GM06990 (cell line): Measurements from ENCODE around the gene MCU.
"Not testable (repeated sequence)": the region's sequence is repeated elsewhere in the genome, so short reads cannot be mapped to it uniquely, and the experiment has no call there.

ENCODE experiments used
- DNase-seq: peaks from one replicate; pipeline ENCODE4 v3.0.0-alpha.2; 2011; ENCODE audit not compliant: insufficient read length; ENCODE audit errors: extremely low read depth
- H3K27me3 ChIP-seq: replicated peaks from 2 replicates; pipeline ENCODE4 v1.6.0; 2011; ENCODE audit warnings: low read length; ENCODE audit not compliant: control insufficient read depth, insufficient read depth
- H3K36me3 ChIP-seq: 2 replicates; pipeline ENCODE4 v1.5.1; 2011; ENCODE audit warnings: low read length; ENCODE audit not compliant: control insufficient read depth, insufficient read depth
- H3K4me3 ChIP-seq: replicated peaks from 2 replicates; pipeline ENCODE4 v1.5.1; 2011; ENCODE audit warnings: low read depth, mild to moderate bottlenecking, control low read depth, low read length
- TF ChIP-seq, protein P1 (sequence below): IDR thresholded peaks from 2 replicates; pipeline ENCODE4 v1.5.1; 2011; ENCODE audit warnings: low read length, control low read depth, mild to moderate bottlenecking, inconsistent platforms; ENCODE audit not compliant: insufficient read depth, poor library complexity, severe bottlenecking

The MCU gene

GRCh38 chr10:72761498-72761897, 69.6 kb downstream of the MCU start:
- Histone ChIP-seq H3K36me3 (no peaks in the 10 kb centered on the region), H3K4me3 (no peak overlapping the region), H3K27me3 (no peaks in the 10 kb centered on the region)
- TF ChIP-seq, protein P1, sequence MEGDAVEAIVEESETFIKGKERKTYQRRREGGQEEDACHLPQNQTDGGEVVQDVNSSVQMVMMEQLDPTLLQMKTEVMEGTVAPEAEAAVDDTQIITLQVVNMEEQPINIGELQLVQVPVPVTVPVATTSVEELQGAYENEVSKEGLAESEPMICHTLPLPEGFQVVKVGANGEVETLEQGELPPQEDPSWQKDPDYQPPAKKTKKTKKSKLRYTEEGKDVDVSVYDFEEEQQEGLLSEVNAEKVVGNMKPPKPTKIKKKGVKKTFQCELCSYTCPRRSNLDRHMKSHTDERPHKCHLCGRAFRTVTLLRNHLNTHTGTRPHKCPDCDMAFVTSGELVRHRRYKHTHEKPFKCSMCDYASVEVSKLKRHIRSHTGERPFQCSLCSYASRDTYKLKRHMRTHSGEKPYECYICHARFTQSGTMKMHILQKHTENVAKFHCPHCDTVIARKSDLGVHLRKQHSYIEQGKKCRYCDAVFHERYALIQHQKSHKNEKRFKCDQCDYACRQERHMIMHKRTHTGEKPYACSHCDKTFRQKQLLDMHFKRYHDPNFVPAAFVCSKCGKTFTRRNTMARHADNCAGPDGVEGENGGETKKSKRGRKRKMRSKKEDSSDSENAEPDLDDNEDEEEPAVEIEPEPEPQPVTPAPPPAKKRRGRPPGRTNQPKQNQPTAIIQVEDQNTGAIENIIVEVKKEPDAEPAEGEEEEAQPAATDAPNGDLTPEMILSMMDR = no peak
- no peak for DNase-seq

GRCh38 chr10:72762042-72762441, 70.1 kb downstream of the MCU start:
- Histone ChIP-seq H3K27me3 (no peaks in the 10 kb centered on the region), H3K36me3 (no peaks in the 10 kb centered on the region), H3K4me3 (no peak overlapping the region)
- TF ChIP-seq, protein P1 = no peak
- no peak for DNase-seq

- DNase-seq = no peak
- no peaks in the 10 kb centered on the region for H3K36me3 ChIP-seq
- no peaks in the 10 kb centered on the region for H3K27me3 ChIP-seq
- no peak overlapping the region for H3K4me3 ChIP-seq
- TF ChIP-seq, protein P1 = no peak
Measured at GRCh38 chr10:72763201-72763600, 71.3 kb downstream of the MCU start.

DNA sequence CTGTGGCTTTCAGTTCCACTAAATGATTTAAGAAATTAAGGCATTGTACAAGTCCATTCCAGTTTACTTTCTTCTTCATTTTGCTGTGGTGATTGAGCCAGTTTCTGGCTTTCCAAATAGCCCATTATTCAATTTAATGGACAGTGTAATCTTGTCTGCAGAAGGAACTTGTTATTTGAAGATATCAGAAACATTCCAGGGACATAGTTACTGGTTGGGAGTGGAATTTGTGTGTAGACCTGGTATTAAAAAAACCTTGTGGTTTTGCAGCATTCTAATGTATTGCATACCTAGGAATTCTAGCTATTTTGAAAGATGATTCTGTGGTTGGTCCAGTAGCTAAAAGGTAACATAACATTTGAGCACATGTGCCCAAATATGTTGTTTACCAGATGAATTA, 72.2 kb downstream of the MCU start:
- TF ChIP-seq, protein P1 = no peak
- no peak for DNase-seq
- no peaks in the 10 kb centered on the region for H3K36me3 ChIP-seq
- H3K4me3 ChIP-seq = no peak overlapping the region
- H3K27me3 ChIP-seq = no peaks in the 10 kb centered on the region

GRCh38 chr10:72765051-72765745, 73.3 kb downstream of the MCU start:
- no peak for DNase-seq
- H3K27me3 ChIP-seq = no peaks in the 10 kb centered on the region
- H3K4me3 ChIP-seq = no peak overlapping the region
- no peaks in the 10 kb centered on the region for H3K36me3 ChIP-seq
- TF ChIP-seq, protein P1 = no peak

GRCh38 chr10:72771195-72771594, 79.3 kb downstream of the MCU start:
- not testable (repeated sequence) for H3K4me3 ChIP-seq, H3K27me3 ChIP-seq, H3K36me3 ChIP-seq, DNase-seq
